HL-60 (cell line): Measurements from ENCODE around the gene UQCC3.
A peak's percentile ranks its signal among the peaks of the same experiment; 100 is the strongest.

Source experiments
- DNase-seq, 2 experiments: peaks; one replicate each; pipeline ENCODE4 v3.0.0-alpha.2; 2010 to 2020; ENCODE audit warnings: low read depth in 1 of 2, low spot score in 1 of 2
- H3K27ac ChIP-seq: fragments of 250-450 bp; sonication (Bioruptor Pico); replicated peaks from 2 replicates; pipeline ENCODE4 v1.5.1; 2020; ENCODE audit warnings: mild to moderate bottlenecking, moderate library complexity
- H3K27me3 ChIP-seq: fragments of 250-450 bp; sonication (Bioruptor Pico); 2 replicates; pipeline ENCODE4 v1.5.1; 2021; ENCODE audit warnings: mild to moderate bottlenecking, moderate library complexity; ENCODE audit not compliant: insufficient read depth, poor library complexity, severe bottlenecking
- H3K4me3 ChIP-seq: replicated peaks from 2 replicates; pipeline ENCODE4 v1.5.1; 2011; ENCODE audit warnings: mild to moderate bottlenecking, control low read depth, low read length; ENCODE audit not compliant: insufficient read depth
- GABPA ChIP-seq: IDR thresholded peaks from 2 replicates; pipeline ENCODE4 v1.6.1; 2012; ENCODE audit warnings: low read depth
- POLR2AphosphoS5 ChIP-seq: IDR thresholded peaks from 2 replicates; pipeline ENCODE4 v1.6.1; 2012; ENCODE audit warnings: low read depth
- SPI1 ChIP-seq: IDR thresholded peaks from 2 replicates; pipeline ENCODE4 v1.6.1; 2012; ENCODE audit warnings: low read depth, mild to moderate bottlenecking, borderline replicate concordance
- TF ChIP-seq, protein P1 (sequence below): IDR thresholded peaks from one replicate; pipeline ENCODE4 v1.5.1; 2011; ENCODE audit warnings: low read length, control low read depth, inconsistent platforms; ENCODE audit not compliant: insufficient read depth
- TF ChIP-seq, protein P2 (sequence below): IDR thresholded peaks from 2 replicates; pipeline ENCODE4 v1.6.1; 2012; ENCODE audit warnings: low read depth; ENCODE audit not compliant: insufficient replicate concordance

UQCC3 gene

DNA sequence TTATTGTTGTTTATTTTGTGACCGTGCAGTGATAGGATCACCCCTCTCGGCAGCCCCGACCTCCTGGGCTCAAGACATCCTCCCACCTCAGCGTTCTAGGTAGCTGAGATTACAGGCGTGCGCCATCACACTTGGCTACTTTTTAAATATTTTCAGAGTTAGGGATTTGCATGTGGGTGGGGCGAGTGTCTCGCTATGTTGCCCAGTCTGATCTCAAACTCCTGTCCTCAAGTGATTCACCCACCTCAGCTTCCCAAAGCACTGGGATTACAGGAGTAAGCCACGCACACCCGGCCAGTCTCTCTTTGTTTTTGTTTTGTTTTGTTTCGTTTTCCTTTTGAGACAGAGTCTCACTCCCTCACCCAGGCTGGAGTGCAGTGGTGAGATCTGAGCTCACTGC is 17.2 kb upstream of the UQCC3 start:
- H3K27ac ChIP-seq: no peak overlapping the region

DNA sequence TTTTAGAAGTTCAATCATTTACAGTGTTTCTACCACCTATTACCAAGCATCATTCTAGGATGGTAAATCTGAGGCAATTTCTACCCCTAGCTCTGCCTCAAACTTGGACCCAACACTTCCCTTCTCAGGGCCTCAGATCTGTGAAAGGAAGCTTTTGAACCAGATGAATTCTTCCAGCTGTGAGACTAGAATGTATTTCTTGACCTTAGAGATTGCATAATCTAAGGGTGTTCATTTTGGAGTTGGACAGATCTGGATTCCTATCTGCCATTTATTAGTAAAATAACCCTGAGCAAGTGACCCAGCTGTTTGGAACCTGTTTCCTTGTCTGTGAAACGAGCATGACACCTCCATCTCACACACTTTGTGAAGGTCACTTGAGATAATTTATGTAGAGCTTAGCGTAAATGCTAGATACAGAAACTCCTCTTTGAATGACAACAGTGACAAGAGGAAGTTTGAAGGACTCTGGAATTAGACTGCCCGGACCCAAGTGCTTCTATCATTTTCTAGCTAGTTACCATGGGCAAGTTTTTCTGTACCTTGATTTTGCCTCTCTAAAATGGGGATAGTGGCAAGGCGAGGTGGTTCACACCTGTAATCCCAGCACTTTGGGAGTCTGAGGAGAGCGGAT is 14.6 kb upstream of the UQCC3 start:
- no peaks in the 10 kb centered on the region for H3K27me3 ChIP-seq
- no peak for DNase-seq
- H3K27ac ChIP-seq: peak overlapping the region; percentile 14; the same call in 1 of the 2 replicates
- H3K4me3 ChIP-seq: no peak overlapping the region
- TF ChIP-seq GABPA (no peak), POLR2AphosphoS5 (no peak), SPI1 (no peak)
- TF ChIP-seq, protein P1, sequence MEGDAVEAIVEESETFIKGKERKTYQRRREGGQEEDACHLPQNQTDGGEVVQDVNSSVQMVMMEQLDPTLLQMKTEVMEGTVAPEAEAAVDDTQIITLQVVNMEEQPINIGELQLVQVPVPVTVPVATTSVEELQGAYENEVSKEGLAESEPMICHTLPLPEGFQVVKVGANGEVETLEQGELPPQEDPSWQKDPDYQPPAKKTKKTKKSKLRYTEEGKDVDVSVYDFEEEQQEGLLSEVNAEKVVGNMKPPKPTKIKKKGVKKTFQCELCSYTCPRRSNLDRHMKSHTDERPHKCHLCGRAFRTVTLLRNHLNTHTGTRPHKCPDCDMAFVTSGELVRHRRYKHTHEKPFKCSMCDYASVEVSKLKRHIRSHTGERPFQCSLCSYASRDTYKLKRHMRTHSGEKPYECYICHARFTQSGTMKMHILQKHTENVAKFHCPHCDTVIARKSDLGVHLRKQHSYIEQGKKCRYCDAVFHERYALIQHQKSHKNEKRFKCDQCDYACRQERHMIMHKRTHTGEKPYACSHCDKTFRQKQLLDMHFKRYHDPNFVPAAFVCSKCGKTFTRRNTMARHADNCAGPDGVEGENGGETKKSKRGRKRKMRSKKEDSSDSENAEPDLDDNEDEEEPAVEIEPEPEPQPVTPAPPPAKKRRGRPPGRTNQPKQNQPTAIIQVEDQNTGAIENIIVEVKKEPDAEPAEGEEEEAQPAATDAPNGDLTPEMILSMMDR: no peak
- TF ChIP-seq, protein P2, sequence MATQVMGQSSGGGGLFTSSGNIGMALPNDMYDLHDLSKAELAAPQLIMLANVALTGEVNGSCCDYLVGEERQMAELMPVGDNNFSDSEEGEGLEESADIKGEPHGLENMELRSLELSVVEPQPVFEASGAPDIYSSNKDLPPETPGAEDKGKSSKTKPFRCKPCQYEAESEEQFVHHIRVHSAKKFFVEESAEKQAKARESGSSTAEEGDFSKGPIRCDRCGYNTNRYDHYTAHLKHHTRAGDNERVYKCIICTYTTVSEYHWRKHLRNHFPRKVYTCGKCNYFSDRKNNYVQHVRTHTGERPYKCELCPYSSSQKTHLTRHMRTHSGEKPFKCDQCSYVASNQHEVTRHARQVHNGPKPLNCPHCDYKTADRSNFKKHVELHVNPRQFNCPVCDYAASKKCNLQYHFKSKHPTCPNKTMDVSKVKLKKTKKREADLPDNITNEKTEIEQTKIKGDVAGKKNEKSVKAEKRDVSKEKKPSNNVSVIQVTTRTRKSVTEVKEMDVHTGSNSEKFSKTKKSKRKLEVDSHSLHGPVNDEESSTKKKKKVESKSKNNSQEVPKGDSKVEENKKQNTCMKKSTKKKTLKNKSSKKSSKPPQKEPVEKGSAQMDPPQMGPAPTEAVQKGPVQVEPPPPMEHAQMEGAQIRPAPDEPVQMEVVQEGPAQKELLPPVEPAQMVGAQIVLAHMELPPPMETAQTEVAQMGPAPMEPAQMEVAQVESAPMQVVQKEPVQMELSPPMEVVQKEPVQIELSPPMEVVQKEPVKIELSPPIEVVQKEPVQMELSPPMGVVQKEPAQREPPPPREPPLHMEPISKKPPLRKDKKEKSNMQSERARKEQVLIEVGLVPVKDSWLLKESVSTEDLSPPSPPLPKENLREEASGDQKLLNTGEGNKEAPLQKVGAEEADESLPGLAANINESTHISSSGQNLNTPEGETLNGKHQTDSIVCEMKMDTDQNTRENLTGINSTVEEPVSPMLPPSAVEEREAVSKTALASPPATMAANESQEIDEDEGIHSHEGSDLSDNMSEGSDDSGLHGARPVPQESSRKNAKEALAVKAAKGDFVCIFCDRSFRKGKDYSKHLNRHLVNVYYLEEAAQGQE: no peak

More for the DNA sequence above, 17.2 kb upstream of the UQCC3 start:
- DNase-seq: no peak
- TF ChIP-seq GABPA: no peak
- TF ChIP-seq POLR2AphosphoS5: no peak
- TF ChIP-seq, protein P1: no peak
- TF ChIP-seq, protein P2: no peak
- TF ChIP-seq SPI1: no peak
- Histone ChIP-seq H3K27me3 (no peaks in the 10 kb centered on the region), H3K4me3 (no peak overlapping the region)

DNA sequence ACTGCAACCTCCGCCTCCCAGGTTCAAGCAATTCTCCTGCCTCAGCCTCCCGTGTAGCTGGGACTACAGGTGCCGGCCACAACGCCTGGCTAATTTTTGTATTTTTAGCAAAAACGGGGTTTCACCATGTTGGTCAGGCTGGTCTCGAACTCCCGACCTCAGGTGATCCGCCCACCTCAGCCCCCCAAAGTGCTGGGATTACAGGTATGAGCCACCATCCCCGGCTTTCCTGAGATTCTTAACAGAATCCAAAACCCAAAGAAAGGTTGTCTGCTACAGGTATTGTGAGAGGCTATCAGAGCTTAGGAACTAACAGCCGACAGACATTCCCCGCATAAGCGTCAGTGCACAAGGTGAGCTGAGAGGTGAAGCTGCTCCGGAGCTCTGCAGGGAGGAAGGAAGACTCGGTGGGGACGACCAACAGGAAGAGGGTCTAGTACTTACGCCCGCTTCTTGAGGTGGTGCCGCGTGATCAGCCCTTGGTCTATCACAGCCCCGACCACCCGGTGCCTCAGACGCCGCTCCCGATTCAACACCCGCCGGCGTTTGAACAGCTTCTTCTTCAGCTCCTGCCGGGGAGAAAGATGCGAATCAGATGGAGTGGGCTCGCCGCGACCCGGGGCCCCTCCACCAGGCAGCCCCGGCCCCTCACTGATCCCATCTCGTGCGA is 6.9 kb upstream of the UQCC3 start:
- TF ChIP-seq SPI1: no peak
- H3K27me3 ChIP-seq: no peaks in the 10 kb centered on the region
- peak in 1 of 2 experiments; percentile 53 for DNase-seq
- peak overlapping the region; percentile 78 for H3K27ac ChIP-seq
- H3K4me3 ChIP-seq: peak overlapping the region; percentile 72

DNA sequence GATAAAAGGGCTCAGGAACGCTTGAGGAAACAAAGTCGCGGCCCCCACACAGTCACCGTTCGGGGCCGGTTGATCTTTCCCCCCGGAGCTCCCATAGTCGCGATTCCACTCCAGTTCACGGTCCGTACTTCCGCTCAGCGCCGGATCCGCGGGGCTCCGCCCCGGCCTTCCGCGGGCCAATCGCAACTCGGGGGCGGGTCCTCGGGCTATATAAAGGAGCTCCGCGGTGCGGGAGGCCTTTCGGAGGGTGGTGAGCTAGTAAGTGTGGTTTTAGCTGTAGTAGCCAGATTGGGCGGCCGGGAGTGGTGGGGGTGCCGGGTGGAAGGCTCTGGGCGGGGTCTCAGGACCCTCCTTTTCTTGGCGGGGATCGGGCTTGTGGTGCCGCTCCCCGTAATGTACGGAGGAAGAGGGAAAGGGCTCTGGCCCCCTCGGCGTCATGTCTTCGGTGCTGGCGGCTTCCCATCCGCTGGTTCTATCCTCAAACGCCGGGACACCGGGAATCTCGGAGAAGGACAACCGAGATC is 6.3 kb upstream of the UQCC3 start, which contains the start of the genes C11orf98 and CSKMT:
C11orf98 (minus strand) TSS at position 136 of the 524 bp plus-strand sequence; CDS start at position 95, 41 bp downstream.
CSKMT (plus strand) TSS at position 238 of the 524 bp plus-strand sequence. CDS start 568 bp downstream, outside the sequence.
- peak within 1 kb of the TSS; percentile 72 for H3K4me3 ChIP-seq
- H3K27me3 ChIP-seq: no peaks in the 10 kb centered on the region
- peak; percentile 90 to 96 for DNase-seq
- TF ChIP-seq GABPA: peak; percentile 64; the same call in 1 of the 2 replicates
- TF ChIP-seq, protein P2: peak; percentile 77
- peak; percentile 99 for TF ChIP-seq POLR2AphosphoS5
- TF ChIP-seq, protein P1: no peak
- TF ChIP-seq SPI1: peak; percentile 58; the same call in 1 of the 2 replicates
- peak within 1 kb of the TSS; percentile 78 for H3K27ac ChIP-seq
